8988T (cell line): ENCODE data around the gene RASSF7.
A peak's percentile ranks its signal among the peaks of the same experiment; 100 is the strongest.

Experiments
- DNase-seq: peaks from one replicate; pipeline ENCODE4 v3.0.0; 2011

Gene RASSF7

GRCh38 chr11:612201-612960 is 51.6 kb downstream of the RASSF7 start:
- DNase-seq = no peak

GRCh38 chr11:612961-613300 is 52.2 kb downstream of the RASSF7 start:
- no peak for DNase-seq

GRCh38 chr11:613369-613968 is 52.7 kb downstream of the RASSF7 start:
- DNase-seq = peak; percentile 88
